HK-2 (cell line): ENCODE measurements around the gene COX4I1.

ENCODE experiments used
- DNase-seq: peaks from one replicate; pipeline ENCODE4 v3.0.0-alpha.2; 2018; ENCODE audit not compliant: unreplicated experiment

COX4I1 gene

DNA sequence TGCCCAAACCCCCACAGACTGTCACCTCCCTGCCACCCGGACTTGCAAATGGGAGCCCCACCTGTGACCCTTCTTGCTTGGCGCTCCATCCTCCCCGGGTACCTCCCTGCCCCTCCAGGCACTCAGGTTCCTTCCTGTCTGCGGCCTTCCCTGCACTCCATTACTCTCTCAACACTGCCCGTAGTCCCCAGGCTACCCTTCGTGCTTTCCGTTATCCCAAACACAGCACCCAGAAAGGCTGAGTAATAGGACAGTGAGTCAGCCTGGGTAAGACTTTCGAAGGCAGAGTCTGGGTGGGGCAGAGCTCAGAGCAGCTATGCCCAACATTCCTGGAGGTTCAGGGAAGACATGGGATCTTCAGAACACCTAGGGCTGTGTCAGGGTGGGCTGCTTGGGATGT, 32.0 kb upstream of the COX4I1 start:
- peak; percentile 54 for DNase-seq

DNA sequence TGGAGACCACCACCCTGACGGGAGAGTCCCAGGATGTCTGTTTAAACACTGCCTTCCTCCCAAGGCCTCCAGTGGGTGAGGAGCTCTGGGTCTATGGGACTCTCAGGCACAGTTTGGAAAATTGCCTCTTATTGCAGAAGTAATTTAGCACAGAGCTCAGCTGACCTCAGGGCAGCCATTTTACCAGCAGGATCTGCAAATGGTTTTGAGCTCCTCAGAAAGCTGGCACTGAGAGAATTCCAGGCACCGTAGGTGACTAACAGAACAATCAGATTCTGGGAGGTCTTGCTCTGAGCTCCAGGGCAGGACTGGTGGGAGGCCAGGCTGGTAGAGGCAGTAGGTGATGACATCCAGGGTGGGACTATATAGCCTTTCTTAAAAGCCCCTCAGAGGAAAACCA, 31.3 kb upstream of the COX4I1 start:
- no peak for DNase-seq

DNA sequence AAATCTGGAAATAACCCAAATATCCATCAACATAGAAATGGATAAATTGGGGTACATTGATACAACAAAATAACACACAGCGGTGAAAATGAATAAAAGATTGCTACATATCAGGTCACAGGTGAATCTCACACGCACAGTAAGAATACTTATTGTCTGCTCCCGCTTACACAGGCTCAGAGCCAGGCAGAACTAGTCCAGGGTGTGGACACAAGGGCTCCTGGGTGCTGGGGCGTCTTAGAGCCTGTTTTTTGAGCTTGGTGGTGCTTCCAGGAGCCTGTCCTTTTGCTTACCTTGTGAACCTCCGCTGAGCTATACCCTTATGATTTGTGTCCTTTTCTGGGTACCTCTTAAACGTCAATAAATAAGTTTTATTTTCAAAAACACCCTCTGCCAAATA, 28.8 kb upstream of the COX4I1 start:
- DNase-seq: no peak

DNA sequence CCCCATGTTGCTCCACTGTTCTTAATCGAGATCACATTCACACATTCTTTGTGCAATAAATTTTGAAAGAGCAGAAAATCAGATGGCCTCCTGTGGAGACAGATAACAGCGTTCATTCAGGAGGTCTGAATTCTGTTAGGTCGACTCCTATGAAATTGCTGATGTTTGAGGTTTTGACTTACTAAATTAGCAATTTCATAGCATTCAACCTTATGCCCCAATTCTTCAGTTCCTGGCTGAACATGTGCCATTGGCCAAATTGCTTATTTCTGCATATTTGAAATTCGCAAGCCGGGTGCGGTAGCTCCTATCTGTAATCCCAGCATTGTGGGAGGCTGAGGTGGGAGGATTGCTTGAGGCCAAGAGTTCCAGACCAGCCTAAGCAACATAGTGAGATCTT, 26.5 kb upstream of the COX4I1 start:
- no peak for DNase-seq

DNA sequence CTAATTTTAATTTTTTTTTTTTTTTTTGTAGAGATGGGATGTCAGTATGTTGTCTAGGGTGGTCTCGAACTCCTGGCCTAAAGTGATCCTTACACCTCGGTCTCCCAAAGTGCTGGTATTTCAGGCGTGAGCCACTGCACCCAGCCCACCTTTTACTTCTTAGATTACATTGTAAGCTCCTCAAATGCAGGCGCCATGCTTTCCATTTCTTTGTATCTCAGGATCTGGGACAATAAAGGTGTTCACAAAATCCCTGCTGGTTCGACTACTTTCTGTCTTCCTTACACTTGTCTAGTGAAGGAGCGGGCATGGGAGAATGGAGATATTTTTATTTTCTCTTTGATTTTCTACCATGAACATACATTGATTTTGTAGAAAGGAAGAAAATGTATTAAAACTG, 25.4 kb upstream of the COX4I1 start:
- no peak for DNase-seq

DNA sequence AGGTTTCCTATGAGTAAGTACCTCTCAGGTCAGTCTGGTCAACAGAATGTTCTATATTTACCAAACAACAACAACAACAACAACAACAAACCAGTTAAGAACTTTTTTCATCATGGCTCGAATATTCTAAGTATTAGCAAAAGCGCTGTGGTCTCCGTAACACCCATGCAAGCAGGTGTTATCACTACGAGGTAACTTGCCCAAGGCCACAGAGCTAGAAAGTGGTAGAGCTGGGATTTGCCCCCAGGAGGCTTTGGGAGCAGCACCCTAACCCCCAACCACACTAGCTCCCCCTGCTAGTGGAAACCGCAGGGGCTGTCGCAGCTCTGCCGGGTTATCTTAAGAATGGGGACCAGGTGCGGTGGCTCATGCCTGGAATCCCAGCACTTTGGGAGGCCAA, 24.7 kb upstream of the COX4I1 start:
- no peak for DNase-seq

DNA sequence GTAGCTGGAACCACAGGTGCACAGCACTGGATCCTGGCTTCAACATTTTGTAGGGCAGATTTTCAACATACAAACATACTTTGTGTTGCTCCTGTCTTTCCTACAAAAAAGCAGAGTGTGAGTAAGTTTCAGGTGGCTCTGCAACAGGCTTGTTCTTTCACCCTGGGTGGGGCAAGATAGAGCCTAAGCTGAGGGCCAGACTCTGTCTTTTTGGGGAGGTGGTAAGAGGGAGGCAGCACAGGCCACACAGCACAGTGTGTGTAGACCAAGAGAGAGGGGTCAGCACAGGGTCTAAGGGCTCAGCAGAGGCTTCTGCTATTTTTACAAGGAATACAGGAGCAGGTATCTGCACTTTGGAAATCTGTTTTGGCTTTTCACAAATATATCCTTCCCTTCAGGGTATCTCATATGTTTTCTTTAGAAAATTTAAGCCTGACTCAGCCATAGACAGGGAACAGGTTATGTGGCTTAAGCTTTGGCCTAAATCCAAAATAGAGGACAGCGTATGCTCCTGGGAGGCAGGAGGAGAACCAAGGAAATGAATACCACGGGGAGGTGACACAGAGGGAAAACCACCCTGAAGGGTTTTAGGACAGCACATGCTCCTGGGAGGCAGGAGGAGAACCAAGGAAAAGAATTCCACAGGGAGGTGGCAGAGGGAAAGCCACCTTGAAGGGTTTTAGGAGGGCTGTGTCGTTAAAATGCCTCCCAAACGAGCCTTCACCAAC, 21.7 kb upstream of the COX4I1 start:
- DNase-seq: peak; percentile 11

DNA sequence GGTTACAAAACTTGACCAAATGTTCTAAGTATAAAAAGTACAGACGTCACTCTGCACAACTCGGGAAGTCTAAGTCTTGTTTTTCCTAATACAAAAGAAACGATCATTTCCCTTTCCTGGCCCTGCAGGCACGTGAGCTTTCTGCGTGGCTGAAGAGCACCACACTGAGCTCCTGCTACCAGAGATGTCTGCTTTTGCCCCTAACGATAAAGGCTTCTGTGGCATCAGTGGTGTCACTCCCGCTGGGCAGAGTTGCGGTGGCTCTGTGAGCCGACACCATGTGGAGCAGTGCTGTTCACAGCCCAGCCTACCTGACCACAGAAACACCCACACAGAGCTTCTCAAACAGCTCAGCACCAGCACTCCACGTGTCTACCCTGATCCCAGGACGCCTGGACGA, 20.6 kb upstream of the COX4I1 start:
- DNase-seq: no peak

DNA sequence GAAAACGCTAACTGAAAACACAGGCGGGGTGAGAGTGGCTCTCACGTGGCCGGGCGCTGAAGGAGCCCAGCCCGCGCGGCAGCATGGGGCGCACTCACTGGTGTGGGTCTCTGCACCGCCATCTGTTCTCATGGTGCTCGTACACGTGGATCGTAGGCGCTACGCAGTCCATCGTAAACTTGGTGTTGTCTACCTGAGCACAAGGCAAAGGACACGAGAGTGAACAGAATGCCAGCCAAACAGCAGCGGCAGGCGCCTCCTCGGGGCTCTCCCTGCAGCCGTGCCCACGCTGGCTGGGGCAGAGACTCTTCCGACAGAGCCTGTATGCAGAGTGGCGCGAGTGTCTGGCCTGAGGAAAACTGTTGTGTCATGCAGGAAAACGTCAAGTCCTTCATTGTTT, 19.2 kb upstream of the COX4I1 start:
- DNase-seq: no peak

DNA sequence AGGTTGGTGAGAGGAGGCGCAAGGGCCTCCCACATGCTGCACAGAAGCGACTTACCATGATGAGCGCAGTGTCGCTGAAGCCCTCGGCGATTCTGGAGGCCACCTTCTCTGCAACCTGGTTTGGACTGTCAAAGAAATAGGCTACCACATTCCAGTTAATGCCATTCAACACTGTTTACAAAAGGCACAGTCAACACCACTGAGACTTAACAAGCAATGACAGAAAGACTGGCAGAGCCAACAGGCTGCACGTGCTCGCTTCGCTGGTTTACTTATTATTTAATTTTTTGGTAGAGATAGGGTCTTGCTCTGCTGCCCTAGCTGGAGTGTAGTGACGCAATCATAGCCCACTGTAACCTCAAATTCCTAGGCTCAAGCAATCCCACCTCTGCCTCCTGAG, 18.3 kb upstream of the COX4I1 start:
- DNase-seq: no peak

DNA sequence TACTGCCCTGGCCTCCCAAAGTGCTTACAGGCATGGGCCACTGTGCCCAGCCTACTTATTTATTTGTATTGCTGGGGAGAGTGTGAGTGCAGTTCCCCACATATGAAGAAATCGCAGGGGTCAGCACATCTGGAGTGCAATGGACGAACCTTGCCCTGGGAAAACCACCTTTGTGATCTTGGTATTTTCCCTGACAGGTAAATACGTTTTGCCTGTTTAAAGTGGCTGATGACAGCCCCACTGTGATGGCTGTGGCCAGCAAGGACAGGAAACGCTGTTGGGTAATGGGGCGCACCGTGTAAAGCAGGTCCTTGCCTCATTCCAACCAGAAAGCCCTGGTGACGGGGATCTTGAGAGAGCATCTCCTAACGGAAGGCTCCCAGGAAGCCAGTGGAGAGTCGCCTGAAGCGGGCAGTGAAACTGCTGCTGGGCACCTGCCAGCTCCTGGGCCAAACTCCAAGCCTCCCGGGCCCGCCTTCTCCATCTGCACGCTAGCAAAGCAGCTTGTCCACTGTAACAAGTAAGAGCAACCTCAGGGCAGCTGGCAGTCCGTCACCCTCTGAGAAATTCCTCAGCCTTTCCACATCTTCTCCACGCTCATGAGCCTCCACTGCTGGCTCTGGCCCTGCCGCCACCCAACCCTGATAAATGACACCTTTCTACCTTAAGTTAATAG, 17.7 kb upstream of the COX4I1 start:
- DNase-seq: no peak

DNA sequence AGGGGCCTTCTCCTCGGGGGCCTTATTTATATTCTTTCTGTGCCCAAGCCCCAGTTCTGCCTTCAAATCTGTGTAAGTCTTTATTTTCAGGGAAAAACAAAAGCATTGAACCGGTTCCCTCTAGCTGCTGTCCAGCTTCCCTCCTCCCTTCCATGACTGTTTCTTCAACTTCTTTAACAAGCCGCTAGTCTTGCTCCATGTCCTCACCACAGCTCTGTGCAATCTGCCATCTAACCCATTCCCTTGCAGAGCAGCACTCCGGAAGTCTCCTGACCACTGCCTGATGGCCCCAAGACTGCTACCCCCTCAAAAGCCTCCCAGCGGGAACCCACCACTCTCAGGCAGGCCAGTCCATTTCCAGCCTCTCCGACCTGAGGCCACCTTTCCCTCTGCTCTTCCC, 17.0 kb upstream of the COX4I1 start:
- DNase-seq: no peak

DNA sequence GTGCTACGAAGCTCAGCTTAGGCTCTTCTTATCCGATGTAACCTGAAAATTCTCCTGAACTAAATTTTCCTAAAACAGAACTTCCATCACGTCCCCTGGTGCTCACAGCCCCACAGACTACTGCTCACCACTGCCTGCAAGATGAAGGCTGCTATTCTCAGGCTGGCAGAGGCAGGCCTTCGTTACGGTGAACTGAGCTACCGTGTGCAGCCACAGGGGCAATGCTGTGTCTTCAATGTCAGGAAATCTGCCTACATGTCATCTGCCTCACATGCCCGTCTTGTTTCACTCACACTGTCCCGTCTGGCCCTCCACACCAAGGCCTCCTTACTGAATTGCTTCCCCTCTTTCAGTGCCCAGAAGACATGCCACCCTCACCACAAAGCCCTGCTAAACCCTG, 16.1 kb upstream of the COX4I1 start:
- DNase-seq: no peak

DNA sequence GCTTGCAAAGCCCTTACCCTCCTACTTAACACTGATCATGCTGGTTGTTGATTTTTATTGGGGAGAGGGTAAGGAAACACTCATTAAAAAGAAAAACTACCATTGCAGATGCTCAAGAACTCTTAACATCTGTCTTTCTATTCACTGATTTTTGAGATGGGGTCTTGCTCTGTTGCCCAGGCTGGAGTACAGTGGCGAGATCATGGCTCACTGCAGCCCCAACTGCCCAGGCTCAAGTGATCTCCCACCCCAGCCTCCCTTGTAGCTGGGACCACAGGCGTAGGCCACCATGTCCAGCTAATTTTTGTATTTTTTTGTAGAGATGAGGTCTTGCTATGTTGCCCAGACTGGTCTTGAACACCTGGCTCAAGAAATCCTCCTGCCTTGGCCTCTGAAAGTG, 14.7 kb upstream of the COX4I1 start:
- no peak for DNase-seq

DNA sequence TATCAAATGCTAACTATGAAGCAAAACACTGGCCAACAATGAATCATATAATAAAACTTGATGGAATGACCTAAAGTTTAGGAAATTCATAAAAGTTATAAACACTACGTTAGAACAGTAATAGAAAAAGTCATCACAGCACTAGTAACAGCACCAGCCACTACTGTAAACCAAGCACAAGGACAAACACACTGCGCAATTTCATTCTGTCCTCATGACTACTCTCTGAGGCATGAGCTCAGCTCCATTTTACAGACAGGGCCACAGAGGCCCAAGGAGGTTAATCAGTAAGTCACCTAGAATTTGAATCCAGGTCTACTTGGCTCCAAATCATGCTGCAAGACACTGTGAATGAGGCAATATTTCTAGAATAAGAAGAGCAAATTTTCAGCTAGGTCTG, 13.6 kb upstream of the COX4I1 start:
- DNase-seq: no peak

DNA sequence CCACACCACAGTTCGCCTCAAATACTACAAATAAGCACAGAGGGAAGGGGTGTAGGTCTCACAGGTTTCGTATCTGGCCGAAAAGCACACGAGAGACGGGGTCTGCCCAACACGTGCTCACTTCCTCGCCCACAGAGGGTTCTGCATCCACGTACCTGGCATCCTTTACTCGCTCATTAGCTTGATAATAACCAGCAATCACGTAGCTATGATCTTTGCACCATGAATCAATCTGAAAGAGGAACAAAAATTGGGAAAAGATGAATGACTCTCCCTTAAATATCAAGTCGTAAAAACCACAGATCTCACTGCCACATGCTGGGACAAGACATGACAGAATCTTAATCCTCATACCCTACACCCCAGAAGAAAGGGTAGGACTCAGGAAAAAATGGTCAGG, 10.7 kb upstream of the COX4I1 start:
- no peak for DNase-seq

DNA sequence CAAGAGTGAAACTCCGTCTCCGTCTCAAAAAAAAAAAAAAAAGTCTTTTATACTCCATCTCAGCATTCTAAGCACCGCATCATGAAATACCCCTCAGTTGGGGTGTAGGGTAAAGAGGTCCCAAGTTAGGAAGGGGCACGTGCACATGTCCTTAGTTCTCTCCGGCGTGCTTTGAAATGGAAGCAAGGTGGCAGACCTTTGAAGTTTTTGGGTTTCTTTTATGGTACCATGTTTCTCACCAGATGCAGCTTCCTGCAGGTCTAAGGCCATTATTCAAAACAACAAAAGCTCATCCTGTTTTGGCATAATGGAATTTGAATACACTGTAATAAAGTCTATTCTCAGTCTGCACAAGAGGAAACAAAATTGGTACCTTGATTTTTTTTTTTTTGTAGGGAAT, 9.7 kb upstream of the COX4I1 start:
- no peak for DNase-seq

DNA sequence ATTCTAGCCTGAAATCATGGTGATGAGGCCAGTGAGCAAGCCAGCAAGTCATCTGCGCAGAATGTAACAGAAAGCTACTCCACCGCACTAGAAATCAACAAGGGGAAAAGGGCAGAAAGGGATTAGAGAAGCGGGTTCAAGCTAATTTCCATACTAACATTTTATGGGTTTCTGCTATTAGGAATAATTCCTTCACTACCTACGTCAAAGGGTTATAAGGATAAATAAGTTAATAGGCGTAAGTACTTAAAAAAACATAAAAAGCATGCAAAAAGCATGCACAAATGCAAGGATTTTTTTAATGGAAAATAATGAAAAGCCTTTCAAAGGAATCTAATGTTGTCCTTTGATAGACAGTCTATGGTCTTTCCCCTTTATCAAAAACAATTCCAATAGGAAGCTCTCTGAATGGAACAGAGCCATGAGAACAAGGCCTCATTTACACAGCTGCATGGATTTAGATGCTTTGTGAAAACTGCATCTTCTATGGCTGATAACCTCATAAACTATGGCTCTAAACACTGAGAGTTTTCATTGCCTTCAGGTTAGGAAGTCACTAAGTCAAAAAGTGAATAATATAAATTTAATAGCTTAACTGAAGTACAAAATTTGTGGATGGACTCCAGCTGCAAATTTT, 5.7 kb upstream of the COX4I1 start:
- DNase-seq: no peak

DNA sequence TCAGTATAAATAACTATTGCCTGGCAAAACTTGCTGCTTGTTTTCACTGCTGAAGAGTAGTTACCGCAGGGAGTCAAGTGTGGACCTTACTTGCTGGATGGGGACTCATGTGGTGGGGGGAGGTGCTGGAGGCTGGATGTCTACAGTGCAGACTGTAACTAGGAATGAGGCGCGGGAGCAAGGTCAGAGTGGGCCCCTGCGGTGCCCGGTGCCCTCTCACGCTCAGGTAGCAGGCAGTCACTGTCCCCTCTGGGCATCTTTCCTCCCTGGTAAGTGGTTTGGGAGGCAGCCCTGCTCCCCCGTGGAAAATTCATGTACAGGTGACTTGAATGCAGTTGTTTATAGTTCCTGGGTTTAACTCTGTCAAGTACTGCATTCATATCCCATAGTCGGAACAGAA, 4.8 kb upstream of the COX4I1 start:
- no peak for DNase-seq

DNA sequence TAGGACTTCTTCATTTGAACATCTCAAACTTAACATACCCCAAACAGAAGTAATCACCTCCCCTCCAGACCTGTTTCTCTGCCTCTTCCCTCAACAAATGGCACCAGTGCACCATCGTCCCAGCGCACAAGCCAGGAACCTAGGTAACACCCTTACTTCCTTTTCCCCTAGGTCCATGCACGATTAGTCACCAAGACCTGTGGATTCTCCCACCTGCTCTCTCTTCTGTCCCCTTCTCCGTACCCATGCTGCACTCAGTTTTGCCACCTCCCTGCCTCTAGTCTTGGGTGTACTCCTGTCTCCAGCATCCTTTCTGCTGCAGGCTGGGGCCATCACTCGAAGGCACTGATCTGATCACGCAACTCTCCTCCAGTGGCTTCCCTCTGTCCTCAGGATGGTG, 3.3 kb upstream of the COX4I1 start:
- no peak for DNase-seq

DNA sequence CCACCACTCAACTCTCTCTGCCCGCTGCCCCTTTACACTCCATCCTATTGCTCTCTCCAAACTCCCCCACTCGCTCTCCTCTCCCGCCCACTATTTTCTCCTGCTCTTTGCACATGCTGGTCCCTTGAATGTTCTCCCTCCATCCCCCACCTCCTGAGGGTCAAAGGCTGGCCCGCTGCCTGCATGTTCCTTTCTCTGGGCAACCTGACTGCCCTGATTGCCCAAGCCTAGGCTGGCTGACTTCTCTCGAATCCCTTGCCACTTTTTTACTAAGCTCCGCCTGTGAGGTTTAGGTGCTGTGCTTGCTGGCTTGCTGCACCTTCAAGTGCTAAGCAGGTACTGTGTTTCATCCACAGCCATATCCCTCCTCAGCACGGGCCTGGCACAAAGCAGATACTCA, 2.9 kb upstream of the COX4I1 start:
- no peak for DNase-seq

DNA sequence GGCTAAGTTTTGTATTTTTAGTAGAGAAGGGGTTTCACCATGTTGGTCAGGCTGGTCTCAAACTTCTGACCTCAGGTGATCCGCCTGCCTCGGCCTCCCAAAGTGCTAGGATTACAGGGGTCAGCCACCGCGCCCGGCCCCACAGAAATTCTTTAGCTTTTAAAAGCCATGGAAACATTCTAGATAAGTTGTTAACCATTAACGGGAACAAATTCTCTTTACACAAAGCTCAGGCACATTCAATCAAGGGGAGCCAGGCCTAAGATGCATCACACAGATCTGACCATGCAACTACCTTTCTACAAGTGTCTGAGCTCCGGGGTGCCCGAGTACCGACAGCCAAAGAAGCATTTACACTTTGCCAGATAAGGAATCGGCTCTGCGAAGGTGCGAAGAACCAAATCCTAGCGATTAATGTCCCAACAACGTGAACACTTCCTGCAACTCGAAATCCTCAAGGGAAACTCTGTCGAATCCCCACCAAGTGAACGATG, 1.2 kb upstream of the COX4I1 start:
- DNase-seq: no peak

DNA sequence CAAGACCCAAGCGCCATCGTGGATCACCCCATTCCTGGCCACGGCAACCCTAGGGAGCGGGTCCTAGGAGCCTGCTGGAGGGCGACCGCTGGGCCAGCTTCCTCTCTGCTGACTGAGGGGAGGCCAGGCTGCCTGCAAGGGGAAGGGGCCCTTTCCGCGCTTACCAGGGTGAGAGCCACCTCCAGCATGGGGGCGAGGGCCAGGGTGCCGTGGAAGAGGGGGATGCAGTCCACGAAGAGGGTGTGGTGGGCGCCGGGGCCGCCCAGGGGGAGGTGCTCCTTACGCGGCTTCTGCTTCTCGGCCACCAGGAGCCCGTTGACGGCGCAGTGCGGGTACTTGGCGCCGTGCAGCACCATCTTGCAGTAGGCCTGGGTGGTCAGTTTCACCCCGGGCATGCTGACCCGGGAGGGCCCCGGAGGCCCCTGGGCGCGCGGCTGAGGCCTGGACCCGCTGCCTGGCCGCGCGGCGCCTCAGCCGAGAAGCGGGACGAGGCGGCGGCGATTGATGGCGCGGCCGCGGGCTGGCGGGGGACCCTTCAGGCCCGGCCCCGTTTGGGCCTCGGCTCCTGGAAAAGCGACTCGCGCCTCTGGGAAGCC, 496 bp upstream of the COX4I1 start:
- peak; percentile 37 for DNase-seq
